KMS-11 (cell line): ENCODE results near the gene CTDSP2.

Experiments used
- H2AFZ ChIP-seq: fragments of 200-600 bp; sonication (generic); 2 replicates; pipeline ENCODE4 v1.6.1; 2016; ENCODE audit warnings: antibody characterized with exemption, mixed run types, low read depth
- H3K27ac ChIP-seq: fragments of 200-600 bp; sonication (generic); 2 replicates; pipeline ENCODE4 v1.6.1; 2016; ENCODE audit warnings: mild to moderate bottlenecking, mixed run types
- H3K27me3 ChIP-seq: fragments of 200-600 bp; sonication (generic); 2 replicates; pipeline ENCODE4 v1.6.1; 2017; ENCODE audit warnings: mild to moderate bottlenecking, low read depth, mixed run types, moderate library complexity; ENCODE audit not compliant: insufficient read depth
- H3K36me3 ChIP-seq: fragments of 200-600 bp; sonication (generic); 2 replicates; pipeline ENCODE4 v1.6.1; 2017; ENCODE audit warnings: mild to moderate bottlenecking, mixed run types; ENCODE audit not compliant: insufficient read depth
- H3K4me1 ChIP-seq: fragments of 200-600 bp; sonication (generic); 2 replicates; pipeline ENCODE4 v1.6.1; 2016; ENCODE audit warnings: mild to moderate bottlenecking, low read depth, mixed run types; ENCODE audit not compliant: poor library complexity, severe bottlenecking
- H3K4me2 ChIP-seq: fragments of 200-600 bp; sonication (generic); 2 replicates; pipeline ENCODE4 v1.7.0; 2016; ENCODE audit warnings: mild to moderate bottlenecking, mixed run types
- H3K4me3 ChIP-seq: fragments of 200-600 bp; sonication (generic); IDR thresholded peaks from 2 replicates; pipeline ENCODE4 v1.6.1; 2017; ENCODE audit warnings: low read depth, low read length, mixed read lengths; ENCODE audit not compliant: insufficient read depth
- H3K79me2 ChIP-seq: fragments of 200-600 bp; sonication (generic); 2 replicates; pipeline ENCODE4 v1.6.1; 2016; ENCODE audit warnings: low read depth, mixed run types; ENCODE audit not compliant: insufficient read depth
- H3K9ac ChIP-seq: fragments of 200-600 bp; sonication (generic); 2 replicates; pipeline ENCODE4 v1.6.1; 2016; ENCODE audit warnings: mild to moderate bottlenecking, mixed run types
- H4K20me1 ChIP-seq: fragments of 200-600 bp; sonication (generic); 2 replicates; pipeline ENCODE4 v1.6.1; 2016; ENCODE audit warnings: mild to moderate bottlenecking, mixed run types; ENCODE audit not compliant: insufficient read depth
- CTCF ChIP-seq: fragments of 200-600 bp; sonication (generic); conservative IDR thresholded peaks from 2 replicates; pipeline ENCODE4 v1.6.1; 2017; ENCODE audit warnings: low read depth, mild to moderate bottlenecking, antibody characterized with exemption, low read length, moderate library complexity, mixed read lengths

The CTDSP2 gene

DNA sequence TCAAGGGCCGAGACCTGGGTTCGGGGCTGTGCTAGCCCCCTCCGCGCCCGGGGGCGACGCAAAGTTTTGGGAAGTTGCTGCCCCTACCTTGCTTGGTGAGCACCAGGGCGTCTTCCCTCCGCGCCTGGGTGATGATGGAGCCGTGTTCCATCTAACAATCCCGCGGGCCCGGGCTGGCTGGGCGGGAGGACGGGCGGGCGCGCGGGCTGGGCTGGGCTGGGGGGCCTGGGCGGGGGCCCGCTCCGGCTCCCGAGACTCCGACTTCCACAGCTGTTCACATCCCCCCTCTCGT lies 298 bp downstream of the CTDSP2 start:
- no peak for TF ChIP-seq CTCF
- H2AFZ ChIP-seq = peak overlapping the region; percentile 91
- peak overlapping the region; percentile 79 for H3K27ac ChIP-seq
- peaks cover 55% of the 10 kb centered on the region for H3K4me1 ChIP-seq
- H4K20me1 ChIP-seq = peaks cover 32% of the 10 kb centered on the region
- peak overlapping the region; percentile 87 for H3K9ac ChIP-seq
- H3K36me3 ChIP-seq = no peaks in the 10 kb centered on the region
- peaks cover 54% of the 10 kb centered on the region for H3K79me2 ChIP-seq
- H3K27me3 ChIP-seq = no peaks in the 10 kb centered on the region
- H3K4me2 ChIP-seq = peak overlapping the region; percentile 76
- H3K4me3 ChIP-seq = no peak overlapping the region

DNA sequence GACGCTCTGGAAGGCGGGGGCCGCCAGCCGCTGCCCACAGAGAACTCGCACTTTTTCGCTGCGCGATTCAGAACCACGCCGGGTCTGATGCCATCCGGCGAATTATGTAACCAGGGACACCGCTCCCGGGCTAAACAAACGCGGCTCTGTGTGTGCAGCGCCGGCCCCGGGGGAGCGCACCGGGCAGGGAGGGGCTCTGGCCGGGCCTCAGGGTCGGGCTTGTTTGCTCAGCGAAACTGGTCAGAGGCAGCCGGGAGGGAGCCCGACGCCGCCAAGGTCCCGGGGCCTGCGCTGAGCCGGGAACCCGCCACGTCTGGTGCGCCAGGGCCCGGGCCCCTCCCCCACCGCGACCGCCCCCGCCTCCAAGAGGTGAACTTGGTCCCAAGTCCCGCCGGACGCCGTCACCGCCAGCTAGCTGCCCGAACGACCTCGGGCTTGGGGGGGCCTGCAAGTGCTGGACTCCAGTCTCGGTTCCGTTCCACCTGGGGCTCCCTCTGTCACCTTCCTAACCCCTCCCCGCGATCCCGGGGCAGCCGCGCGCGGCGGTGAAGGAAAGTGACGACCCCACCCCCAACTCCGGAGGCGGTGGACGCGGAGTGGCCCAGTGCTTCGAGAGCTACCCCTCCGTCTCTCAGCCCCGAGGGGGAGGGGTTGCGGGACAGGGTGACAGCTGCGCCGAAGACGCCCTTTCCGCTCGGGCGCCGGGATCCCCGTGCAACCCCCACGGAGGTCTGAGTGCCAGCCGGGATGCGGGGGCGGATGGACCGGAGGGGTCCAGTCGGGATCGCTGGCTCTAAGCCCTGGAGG lies 848 bp downstream of the CTDSP2 start:
- no peak for TF ChIP-seq CTCF
- H3K27ac ChIP-seq = peak overlapping the region; percentile 79
- H3K4me2 ChIP-seq = peak overlapping the region; percentile 76
- H3K9ac ChIP-seq = peak overlapping the region; percentile 87
- peaks cover 59% of the 10 kb centered on the region for H3K79me2 ChIP-seq
- H3K27me3 ChIP-seq = no peaks in the 10 kb centered on the region
- peaks cover 36% of the 10 kb centered on the region for H4K20me1 ChIP-seq
- peak overlapping the region; percentile 91 for H2AFZ ChIP-seq
- H3K36me3 ChIP-seq = no peaks in the 10 kb centered on the region
- H3K4me1 ChIP-seq = peaks cover 56% of the 10 kb centered on the region
- H3K4me3 ChIP-seq = peak overlapping the region; percentile 71

- no peak for TF ChIP-seq CTCF
- Histone ChIP-seq H3K36me3 (no peaks in the 10 kb centered on the region), H3K4me1 (peaks cover 63% of the 10 kb centered on the region), H3K9ac (peak overlapping the region; percentile 87), H4K20me1 (peaks cover 37% of the 10 kb centered on the region), H3K27me3 (no peaks in the 10 kb centered on the region), H3K4me2 (peak overlapping the region; percentile 76), H3K27ac (peak overlapping the region; percentile 79), H3K79me2 (peaks cover 67% of the 10 kb centered on the region), H3K4me3 (peak overlapping the region; percentile 74), H2AFZ (peak overlapping the region; percentile 91)
Measured at GRCh38 chr12:57844709-57845477, 1.6 kb downstream of the CTDSP2 start.

DNA sequence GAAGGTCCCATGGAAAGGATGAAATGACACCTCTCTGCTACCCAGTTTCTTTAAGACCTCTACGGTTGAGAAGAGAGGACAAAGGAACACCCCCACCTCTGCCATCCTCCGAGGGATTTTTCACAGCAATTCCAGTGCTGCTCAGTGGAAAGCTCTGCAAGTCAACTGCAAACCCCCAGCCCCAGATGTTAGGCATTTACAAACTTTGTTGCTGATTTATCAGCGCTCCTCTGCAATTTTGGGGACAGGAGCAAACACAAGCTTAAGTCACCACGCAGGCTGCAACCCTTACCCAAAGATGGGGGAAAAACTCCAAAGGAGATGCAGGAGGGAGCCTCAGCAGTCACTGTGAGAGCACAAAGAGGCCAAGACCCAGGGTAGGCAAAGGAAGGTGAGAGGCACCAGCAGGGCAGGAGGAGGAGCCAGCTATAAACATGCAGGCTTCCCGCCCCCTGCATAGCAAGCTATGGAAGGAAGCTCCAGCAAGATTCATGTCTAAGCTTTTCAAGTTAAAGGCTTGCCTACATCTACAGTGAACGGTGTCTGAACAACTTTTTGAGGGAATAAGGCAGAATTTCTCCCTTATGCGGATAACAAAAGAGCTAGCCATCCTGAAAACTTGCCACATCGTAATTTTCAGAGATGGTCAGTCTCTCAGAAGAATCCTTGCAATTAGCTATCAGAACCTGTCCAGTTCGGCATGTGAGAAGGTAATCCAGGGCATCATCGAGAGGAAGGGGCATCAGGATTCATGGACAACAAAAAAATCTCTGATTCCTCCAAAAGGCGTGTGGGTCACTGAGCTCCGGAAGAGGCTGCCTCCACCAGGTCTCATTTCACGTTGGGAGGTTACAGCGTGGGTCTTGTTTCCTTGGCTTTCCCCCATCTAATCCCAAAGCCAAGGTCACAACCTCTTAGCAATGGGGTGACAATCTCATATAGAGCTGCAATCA lies 3.9 kb downstream of the CTDSP2 start:
- peak overlapping the region; percentile 79; the same call in 1 of the 2 replicates for H3K27ac ChIP-seq
- peaks cover 77% of the 10 kb centered on the region for H3K4me1 ChIP-seq

More for the DNA sequence above, 3.9 kb downstream of the CTDSP2 start:
- peaks cover 90% of the 10 kb centered on the region for H3K79me2 ChIP-seq
- H3K27me3 ChIP-seq = no peaks in the 10 kb centered on the region
- no peak overlapping the region for H3K9ac ChIP-seq
- H3K4me3 ChIP-seq = no peak overlapping the region
- H4K20me1 ChIP-seq = peaks cover 45% of the 10 kb centered on the region
- no peak overlapping the region for H2AFZ ChIP-seq
- H3K4me2 ChIP-seq = peak overlapping the region; percentile 76
- no peak for TF ChIP-seq CTCF
- no peaks in the 10 kb centered on the region for H3K36me3 ChIP-seq
